ENCODE measurements around the gene SGTA.

- TF ChIP-seq RFX5 (IDR thresholded peaks at IDR 0.05; ENCODE audit: low read depth, low read length) (no peak), CTCF (conservative IDR thresholded peaks at IDR 0.05; ENCODE audit: low read depth, low read length) (no peak), POLR2A (IDR thresholded peaks at IDR 0.05; ENCODE audit: low read depth, low read length) (no peak)
Measured at GRCh38 chr19:2758601-2759313, 24.3 kb downstream of the SGTA start.

All from IMR-90 (cell line).